GM19035 (cell line): Measurements from ENCODE around the gene ARL6IP6.

Source experiments
- ATAC-seq: cut with Tn5 transposase; IDR thresholded peaks from one replicate; pipeline ENCODE4 v1.9.1; 2021; ENCODE audit not compliant: unreplicated experiment

Gene ARL6IP6

GRCh38 chr2:152792974-152793373 lies 74.6 kb downstream of the ARL6IP6 start:
- no peak for ATAC-seq

- no peak for ATAC-seq
Measured at GRCh38 chr2:152796941-152797340, 78.5 kb downstream of the ARL6IP6 start.

- no peak for ATAC-seq
Measured at GRCh38 chr2:152804687-152805408, 86.4 kb downstream of the ARL6IP6 start.

- no peak for ATAC-seq
Measured at GRCh38 chr2:152811916-152812315, 93.5 kb downstream of the ARL6IP6 start.
